Smooth muscle cell (in vitro differentiated cells): ENCODE results near the gene BCL2. TPM values are rescaled to one million over a fixed set of nuclear protein-coding genes. Genes with fewer than 3 reads are reported as not detected.

ENCODE experiments used
- DNase-seq: peaks from one replicate; lab custom pipeline; 2025; ENCODE audit not compliant: unreplicated experiment; lab: John Stamatoyannopoulos, UW
- H2AFZ ChIP-seq: fragments of 200-600 bp; sonication (generic); 2 replicates; pipeline ENCODE4 v1.6.0; 2016; ENCODE audit warnings: antibody characterized with exemption, low read depth, mild to moderate bottlenecking
- H3F3A ChIP-seq: fragments of 200-600 bp; sonication (generic); 2 replicates; pipeline ENCODE4 v1.6.0; 2017; ENCODE audit warnings: antibody characterized with exemption, low read depth
- H3K27ac ChIP-seq: fragments of 200-600 bp; sonication (generic); 2 replicates; pipeline ENCODE4 v1.5.1; 2016; ENCODE audit warnings: low read depth, mild to moderate bottlenecking
- H3K27me3 ChIP-seq: fragments of 200-600 bp; sonication (generic); 2 replicates; pipeline ENCODE4 v1.6.1; 2016; ENCODE audit warnings: low read depth, mild to moderate bottlenecking
- H3K36me3 ChIP-seq: fragments of 200-600 bp; sonication (generic); 2 replicates; pipeline ENCODE4 v1.5.1; 2016; ENCODE audit warnings: low read depth
- H3K4me1 ChIP-seq: fragments of 200-600 bp; sonication (generic); 2 replicates; pipeline ENCODE4 v1.5.1; 2016; ENCODE audit warnings: low read depth
- H3K4me2 ChIP-seq: fragments of 200-600 bp; sonication (generic); 2 replicates; pipeline ENCODE4 v1.6.0; 2016; ENCODE audit warnings: mild to moderate bottlenecking
- H3K4me3 ChIP-seq: fragments of 200-600 bp; sonication (generic); 2 replicates; pipeline ENCODE4 v1.5.1; 2016; ENCODE audit warnings: mild to moderate bottlenecking
- H3K79me2 ChIP-seq: fragments of 200-600 bp; sonication (generic); 2 replicates; pipeline ENCODE4 v1.6.0; 2016; ENCODE audit warnings: low read depth, mild to moderate bottlenecking
- H3K9ac ChIP-seq: fragments of 200-600 bp; sonication (generic); 2 replicates; pipeline ENCODE4 v1.6.0; 2016; ENCODE audit warnings: low read depth
- H3K9me3 ChIP-seq: fragments of 200-600 bp; sonication (generic); replicated peaks from 2 replicates; pipeline ENCODE4 v1.5.1; 2016; ENCODE audit warnings: low read depth
- H4K20me1 ChIP-seq: fragments of 200-600 bp; sonication (generic); 2 replicates; pipeline ENCODE4 v1.6.0; 2016; ENCODE audit warnings: low read depth
- CTCF ChIP-seq: fragments of 200-600 bp; sonication (generic); IDR thresholded peaks from 2 replicates; pipeline ENCODE4 v1.5.1; 2017; ENCODE audit warnings: borderline replicate concordance, mild to moderate bottlenecking, antibody characterized with exemption; ENCODE audit not compliant: insufficient read depth, poor library complexity, severe bottlenecking
- WGBS: methylation state at CpG from one replicate; pipeline ENCODE4 v1.1.7; 2016; ENCODE audit warnings: low lambda C conversion rate; 5-methylcytosine and 5-hydroxymethylcytosine counted together
- polyA plus RNA-seq: library from polyadenylated mRNA; unstranded; fragments of >200 nt; fragmentation: Nextera tagmentation; extraction: Ambion mirVana; gene quantifications from 2 replicates; pipeline ENCODE4 v1.2.1, GENCODE V29; 2016
- total RNA-seq: library from RNA; depleted of rRNA; stranded (reverse); fragments of >200 nt; gene quantifications from 2 replicates; pipeline ENCODE4 v1.2.3, GENCODE V29; 2014

BCL2 gene
- total and polyA plus RNA-seq, 2 experiments from 2014 or later, result 0.85 TPM; not detected in 1

GRCh38 chr18:63090334-63090733 is 229.2 kb downstream of the BCL2 start:
- Histone ChIP-seq H2AFZ (no peak overlapping the region), H3F3A (no peaks in the 10 kb centered on the region), H3K9ac (no peak overlapping the region), H3K9me3 (no peaks in the 10 kb centered on the region), H3K4me3 (no peak overlapping the region), H3K79me2 (no peaks in the 10 kb centered on the region), H4K20me1 (no peaks in the 10 kb centered on the region), H3K4me1 (no peaks in the 10 kb centered on the region), H3K4me2 (no peak overlapping the region), H3K36me3 (no peaks in the 10 kb centered on the region), H3K27me3 (peaks cover 4% of the 10 kb centered on the region), H3K27ac (no peak overlapping the region)
- TF ChIP-seq CTCF, result no peak
- 64% methylated on average over 12 of the region's 12 CpGs for WGBS
- no peak for DNase-seq

- Histone ChIP-seq H3K79me2 (no peaks in the 10 kb centered on the region), H3K4me2 (no peak overlapping the region), H3K36me3 (no peaks in the 10 kb centered on the region), H3K9ac (no peak overlapping the region), H3F3A (no peaks in the 10 kb centered on the region), H3K4me3 (no peak overlapping the region), H3K27ac (no peak overlapping the region), H2AFZ (no peak overlapping the region), H3K9me3 (no peaks in the 10 kb centered on the region), H3K4me1 (no peaks in the 10 kb centered on the region), H4K20me1 (no peaks in the 10 kb centered on the region), H3K27me3 (peaks cover 4% of the 10 kb centered on the region)
- DNase-seq, result no peak
- 95% methylated on average over 11 of the region's 11 CpGs for WGBS
- TF ChIP-seq CTCF, result no peak
Observed at GRCh38 chr18:63089041-63089440, 230.5 kb downstream of the BCL2 start.

GRCh38 chr18:63088262-63088661 is 231.3 kb downstream of the BCL2 start:
- 85% methylated on average over 7 of the region's 7 CpGs for WGBS
- Histone ChIP-seq H3K27ac (no peak overlapping the region), H3K4me3 (no peak overlapping the region), H3K9ac (no peak overlapping the region), H3K4me1 (no peaks in the 10 kb centered on the region), H3K9me3 (no peaks in the 10 kb centered on the region), H2AFZ (no peak overlapping the region), H3K79me2 (no peaks in the 10 kb centered on the region), H3K27me3 (no peaks in the 10 kb centered on the region), H4K20me1 (no peaks in the 10 kb centered on the region), H3F3A (no peaks in the 10 kb centered on the region), H3K36me3 (no peaks in the 10 kb centered on the region), H3K4me2 (no peak overlapping the region)
- no peak for DNase-seq
- no peak for TF ChIP-seq CTCF

GRCh38 chr18:63087421-63088230 is 231.9 kb downstream of the BCL2 start:
- H3K36me3 ChIP-seq, result no peaks in the 10 kb centered on the region
- H3K27ac ChIP-seq, result no peak overlapping the region
- TF ChIP-seq CTCF, result no peak
- DNase-seq, result no peak
- H4K20me1 ChIP-seq, result no peaks in the 10 kb centered on the region
- no peak overlapping the region for H3K4me2 ChIP-seq
- no peaks in the 10 kb centered on the region for H3K27me3 ChIP-seq
- H3K9ac ChIP-seq, result no peak overlapping the region
- H3K4me1 ChIP-seq, result no peaks in the 10 kb centered on the region
- H2AFZ ChIP-seq, result no peak overlapping the region
- H3F3A ChIP-seq, result no peaks in the 10 kb centered on the region
- H3K9me3 ChIP-seq, result no peaks in the 10 kb centered on the region
- 80% methylated on average over 10 of the region's 10 CpGs for WGBS
- no peak overlapping the region for H3K4me3 ChIP-seq
- H3K79me2 ChIP-seq, result no peaks in the 10 kb centered on the region
